Activated naive CD8-positive, alpha-beta T cell treated with anti-CD3 and anti-CD28 coated beads, Interleukin-2, amount 50 U/mL, for 16 hours (primary cell): ENCODE data around the gene SHLD2.
"Not testable (repeated sequence)": the region's sequence is repeated elsewhere in the genome, so short reads cannot be mapped to it uniquely, and the experiment has no call there.

ENCODE experiments used
- DNase-seq: peaks from one replicate; pipeline ENCODE4 v3.0.0-alpha.2; 2020; ENCODE audit warnings: low read depth, low spot score

SHLD2 gene

DNA sequence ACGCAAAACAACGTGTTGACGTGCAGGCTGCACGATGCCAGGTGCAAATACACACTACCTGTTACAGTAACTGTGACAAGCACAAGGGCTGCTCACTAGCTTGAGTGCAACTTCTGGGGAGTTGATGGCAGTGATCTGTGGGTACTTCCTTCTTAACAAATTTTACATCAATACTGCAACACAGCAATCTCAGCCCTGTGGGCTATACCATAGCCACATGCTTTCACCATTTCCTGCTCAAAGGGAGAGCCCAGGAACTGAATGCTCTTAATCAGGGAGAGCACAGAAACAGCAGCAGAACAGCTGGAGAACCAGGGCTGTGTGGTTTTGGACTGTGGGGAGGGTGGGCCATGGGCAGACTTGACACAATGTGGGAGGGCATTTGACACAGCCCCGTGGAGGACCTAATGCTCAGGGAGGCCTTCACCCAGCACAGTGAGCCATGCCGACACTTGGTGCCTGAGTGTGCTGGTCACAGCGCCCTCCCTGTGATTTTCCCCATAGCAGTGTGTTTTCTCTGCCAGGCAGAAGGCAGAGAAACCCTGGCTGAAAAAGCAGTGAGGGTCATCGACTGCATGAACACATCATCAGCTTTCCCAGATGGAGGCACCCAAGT is 118.3 kb downstream of the SHLD2 start:
- DNase-seq, result not testable (repeated sequence)

DNA sequence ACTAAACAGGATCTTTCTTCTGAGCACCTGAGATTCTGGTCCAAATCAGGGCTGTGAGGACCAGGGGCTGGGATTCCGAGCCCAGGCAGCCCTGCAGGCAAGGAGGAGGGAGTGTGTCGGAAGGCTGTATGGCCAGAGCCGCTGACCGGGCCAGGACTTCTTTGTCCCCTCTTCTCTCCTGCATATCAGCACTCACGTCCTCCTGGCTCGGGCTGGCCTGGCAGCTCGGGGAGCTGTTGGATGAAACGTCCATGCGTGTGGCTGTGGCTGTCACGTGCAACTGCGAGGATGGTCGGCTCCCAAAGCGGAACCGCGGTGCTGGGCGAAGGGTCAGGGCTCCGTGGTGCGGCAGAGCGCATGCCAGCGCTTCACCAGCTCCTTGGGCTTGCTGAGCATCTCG is 118.8 kb downstream of the SHLD2 start:
- DNase-seq, result not testable (repeated sequence)

DNA sequence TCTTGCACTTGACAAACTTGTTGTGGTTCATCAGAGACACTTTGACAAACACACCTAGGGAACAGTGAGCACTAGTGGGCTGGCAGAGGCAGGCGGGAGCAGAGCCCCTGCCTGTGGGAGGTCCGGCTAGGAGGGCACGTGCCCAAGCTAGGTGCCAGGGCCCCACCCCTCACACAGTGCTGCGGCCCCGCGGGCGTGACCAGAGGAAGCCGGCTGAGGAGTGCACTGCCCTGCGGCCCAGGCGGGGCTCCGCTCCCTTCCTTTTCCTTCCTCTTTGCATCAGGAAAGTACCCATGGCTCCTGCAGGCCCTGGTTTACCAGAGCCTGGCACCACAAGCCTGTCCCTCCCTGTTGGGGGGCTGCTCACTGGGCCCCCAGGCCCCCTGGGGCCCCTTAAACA is 121.1 kb downstream of the SHLD2 start:
- DNase-seq, result not testable (repeated sequence)

DNA sequence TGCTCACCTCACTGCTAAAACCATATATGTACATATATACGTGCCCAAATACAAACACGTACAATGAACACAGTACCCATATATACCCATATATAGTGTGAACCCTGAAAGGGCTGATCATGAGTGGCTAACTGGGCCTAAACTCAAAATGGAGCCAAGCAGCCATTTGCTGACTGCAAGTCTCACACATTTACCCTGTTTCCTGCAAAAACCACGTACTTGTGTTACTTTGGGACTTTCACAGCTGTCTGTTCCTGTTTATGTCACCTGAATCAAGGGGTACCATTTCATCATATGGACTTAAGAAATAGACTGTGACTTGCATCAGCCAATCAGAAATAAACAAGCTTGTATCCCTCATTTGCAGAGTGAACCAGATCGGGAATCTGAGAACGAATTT is 124.4 kb downstream of the SHLD2 start:
- DNase-seq, result not testable (repeated sequence)

DNA sequence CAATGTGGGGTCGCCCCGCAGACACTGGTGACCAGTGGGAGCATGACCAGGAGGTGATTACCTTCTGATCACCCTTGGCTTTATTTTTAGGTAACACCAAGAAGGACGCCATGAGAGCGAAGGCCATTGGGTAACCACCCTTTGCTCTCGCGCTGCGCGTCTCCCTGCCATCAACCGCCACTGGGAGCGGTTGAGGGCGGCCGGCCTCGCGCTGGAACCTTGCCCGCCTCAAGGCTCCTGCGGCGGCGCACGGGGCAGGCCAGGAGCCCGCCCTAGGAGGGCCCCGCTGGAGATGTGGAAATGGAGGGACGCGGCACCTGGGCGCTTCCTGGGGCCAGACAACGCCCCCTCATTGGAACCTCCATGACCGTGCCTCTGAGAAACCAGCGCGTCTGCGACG is 127.8 kb downstream of the SHLD2 start:
- DNase-seq, result not testable (repeated sequence)

DNA sequence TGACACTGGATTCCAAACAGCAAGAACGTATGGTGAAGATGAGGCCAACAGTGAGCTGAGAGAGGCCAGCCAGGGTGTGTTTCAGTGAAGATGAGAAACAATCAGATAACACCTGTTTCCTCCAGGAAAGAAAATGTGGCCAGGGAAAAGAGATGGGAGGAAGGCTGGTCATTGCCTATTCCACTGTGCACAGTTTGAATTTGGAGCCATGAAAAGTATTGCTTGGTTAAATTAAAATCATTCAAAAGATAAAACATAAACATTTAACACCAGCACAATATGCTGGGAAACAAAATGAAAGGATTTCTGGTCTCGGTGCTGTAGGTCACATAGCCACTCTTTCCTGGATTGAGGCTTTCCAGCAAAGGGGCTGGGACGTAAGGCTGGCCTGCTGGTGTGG is 130.1 kb downstream of the SHLD2 start, which contains the start of gene NUTM2A:
NUTM2A (plus strand) TSS at position 301 of the 400 bp plus-strand sequence. CDS start 383 bp downstream, outside the sequence.
- not testable (repeated sequence) for DNase-seq

DNA sequence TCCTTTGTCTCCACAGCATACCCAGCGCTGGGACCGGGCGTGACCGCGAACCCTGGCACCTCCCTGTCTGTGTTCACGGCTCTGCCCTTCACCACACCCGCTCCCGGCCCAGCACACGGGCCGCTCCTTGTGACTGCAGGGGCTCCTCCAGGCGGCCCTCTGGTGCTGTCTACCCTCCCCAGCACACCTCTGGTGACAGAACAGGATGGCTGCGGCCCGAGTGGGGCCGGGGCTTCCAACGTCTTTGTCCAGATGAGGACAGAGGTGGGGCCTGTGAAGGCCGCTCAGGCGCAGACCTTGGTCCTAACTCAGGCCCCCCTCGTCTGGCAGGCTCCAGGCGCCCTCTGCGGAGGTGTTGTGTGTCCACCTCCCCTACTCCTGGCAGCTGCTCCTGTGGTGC is 133.2 kb downstream of the SHLD2 start:
- not testable (repeated sequence) for DNase-seq

DNA sequence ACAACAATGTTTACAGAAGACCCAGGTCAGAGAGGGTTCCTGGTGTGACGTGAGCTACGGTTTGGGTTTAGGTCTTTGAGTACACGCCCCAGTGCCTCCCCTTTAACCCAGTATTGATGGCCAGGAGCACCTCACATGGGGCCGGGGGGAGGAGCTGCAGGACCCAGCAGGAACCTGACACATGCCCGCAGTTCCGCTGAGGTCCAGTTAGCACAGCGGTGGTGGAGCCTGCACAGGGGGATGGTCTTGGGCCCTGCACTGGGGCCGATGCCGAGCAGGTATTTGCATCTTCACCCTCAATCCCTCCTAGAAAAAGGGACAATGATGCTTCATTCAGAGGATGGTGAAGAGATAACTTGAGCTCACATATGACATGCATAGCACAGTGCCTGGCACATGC is 134.2 kb downstream of the SHLD2 start:
- DNase-seq, result not testable (repeated sequence)

DNA sequence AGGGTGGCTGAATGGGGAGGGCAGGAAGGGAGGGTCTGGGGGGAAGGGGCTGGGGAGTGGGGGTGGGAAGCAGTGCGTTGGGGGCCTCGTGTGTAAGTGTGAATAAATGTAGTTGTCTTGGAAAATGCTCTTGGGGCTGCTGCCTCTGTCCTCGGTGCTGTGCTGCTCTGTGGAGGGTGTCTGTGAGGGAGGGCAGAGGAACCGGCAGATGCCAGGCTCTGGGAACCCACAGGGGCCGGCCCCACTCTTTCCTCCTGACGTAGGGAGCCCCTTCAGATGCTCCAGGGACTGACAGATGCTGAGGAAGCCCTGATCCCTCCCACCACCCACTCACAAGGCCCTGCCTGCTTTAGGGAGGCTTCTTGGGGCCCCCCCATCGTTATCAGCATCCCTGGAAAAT is 139.8 kb downstream of the SHLD2 start:
- not testable (repeated sequence) for DNase-seq

DNA sequence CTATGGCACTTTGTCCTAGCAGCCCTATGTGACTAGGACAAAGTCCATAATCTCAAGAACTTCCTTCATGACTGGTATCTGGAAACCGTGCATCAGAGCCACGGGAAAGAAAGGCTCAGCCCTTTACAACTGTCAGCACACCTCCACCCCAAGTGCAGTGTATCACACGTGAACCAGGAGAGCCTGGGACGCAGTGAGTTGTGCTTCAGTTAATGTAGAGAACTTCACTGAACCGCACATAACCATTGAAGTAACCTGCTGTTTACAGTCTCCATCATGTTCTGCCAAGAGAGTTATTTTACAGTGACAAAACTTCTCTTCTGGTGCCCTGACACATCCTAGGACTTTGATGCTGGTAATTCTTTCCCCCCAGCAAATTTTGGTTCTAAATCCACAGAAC is 142.2 kb downstream of the SHLD2 start:
- DNase-seq, result not testable (repeated sequence)

DNA sequence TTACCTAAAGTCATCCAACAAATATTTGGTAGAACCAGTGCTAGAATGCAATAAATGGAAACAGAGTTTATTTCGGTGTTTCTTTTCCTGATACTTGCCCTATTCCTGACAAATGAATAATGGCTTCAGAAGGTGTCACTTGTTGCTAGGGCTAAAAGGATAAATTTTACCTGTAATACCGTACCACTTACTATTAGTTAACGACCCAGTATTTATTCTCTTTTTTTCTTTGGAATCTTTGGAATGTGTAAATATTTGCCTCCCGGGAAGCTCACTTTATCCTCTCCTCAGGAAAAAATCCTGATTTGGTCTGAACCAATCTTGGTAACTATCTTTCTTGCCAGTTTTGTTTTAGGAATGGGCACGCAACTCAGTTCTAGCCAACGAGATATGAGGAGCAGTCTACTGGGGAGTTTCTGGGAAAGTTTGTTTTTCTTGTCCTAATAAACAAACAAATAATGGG is 144.4 kb downstream of the SHLD2 start:
- DNase-seq, result not testable (repeated sequence)
